MCF 10A (cell line): ENCODE results near the gene WDR45. TPM values are rescaled to one million over a fixed set of nuclear protein-coding genes. Genes with fewer than 3 reads are reported as not detected.

ENCODE experiments used
- BruUV-seq: library from RNA; stranded (reverse); fragments of 400-500 nt; replicated peaks from 2 replicates; lab custom pipeline; 2021; lab: Mats Ljungman, UMichigan
- CTCF ChIA-PET: fragments of 300-600 bp; sonication (Branson Sonifier 250); formaldehyde crosslinking; extraction: SDS; loops from one replicate; lab custom pipeline; 2021; ENCODE audit warnings: antibody characterized with exemption, inconsistent platforms; lab: Yijun Ruan, JAX
- POLR2A ChIA-PET: fragments of 300-600, 350-650 bp; sonication (Branson Sonifier 250); formaldehyde crosslinking; extraction: SDS; loops from one replicate; lab custom pipeline; 2020; ENCODE audit warnings: antibody characterized with exemption, inconsistent platforms; lab: Yijun Ruan, JAX
- DNase-seq: peaks from one replicate; pipeline ENCODE4 v3.0.0-alpha.2; 2018; ENCODE audit not compliant: unreplicated experiment
- H3K27ac Mint-ChIP-seq: one replicate; pipeline ENCODE4 v1.8.0; 2022; ENCODE audit warnings: mild to moderate bottlenecking, low read depth, mixed read lengths; ENCODE audit not compliant: unreplicated experiment
- H3K27me3 Mint-ChIP-seq: one replicate; pipeline ENCODE4 v1.8.0; 2022; ENCODE audit warnings: mixed read lengths; ENCODE audit not compliant: insufficient read depth, unreplicated experiment
- H3K36me3 Mint-ChIP-seq: one replicate; pipeline ENCODE4 v1.8.0; 2022; ENCODE audit warnings: mild to moderate bottlenecking, moderate library complexity, mixed read lengths; ENCODE audit not compliant: insufficient read depth, unreplicated experiment
- H3K4me1 Mint-ChIP-seq: one replicate; pipeline ENCODE4 v1.8.0; 2022; ENCODE audit warnings: mixed read lengths; ENCODE audit not compliant: insufficient read depth, unreplicated experiment
- H3K4me3 Mint-ChIP-seq: one replicate; pipeline ENCODE4 v1.8.0; 2022; ENCODE audit warnings: mild to moderate bottlenecking, moderate library complexity, mixed read lengths; ENCODE audit not compliant: unreplicated experiment
- H3K9me3 Mint-ChIP-seq: one replicate; pipeline ENCODE4 v1.8.0; 2022; ENCODE audit warnings: mixed read lengths; ENCODE audit not compliant: unreplicated experiment
- CTCF ChIP-seq: fragments of 200-600 bp; IDR thresholded peaks from one replicate; pipeline ENCODE4 v1.8.0; 2022; ENCODE audit warnings: antibody characterized with exemption, mild to moderate bottlenecking; ENCODE audit not compliant: unreplicated experiment
- intact Hi-C: fragments of 100-400 bp; cut with micrococcal nuclease; formaldehyde crosslinking; loops from 2 replicates; pipeline ENCODE4 v1.14.1; 2022
- total RNA-seq: library from RNA; stranded (reverse); gene quantifications from 2 replicates; pipeline ENCODE4 v1.2.3, GENCODE V29; 2022

Gene WDR45
- total RNA-seq, 1 experiment from 2014 or later: 93.0 TPM

GRCh38 chrX:49120091-49120490, 40.4 kb upstream of the WDR45 start:
- no peak for DNase-seq
- ChIA-PET CTCF (interaction anchor here (0.6 to 1.3 kb wide), 3 partner anchors 14 to 356 kb away, joined by 4 to 5 read pairs (median 4); no protein-coding TSS in a partner anchor), POLR2A (no interaction called here)
- intact Hi-C loops: loop anchor here (5.0 to 10.0 kb wide), 2 partner anchors 37 to 635 kb away; no protein-coding TSS in a partner anchor
- TF ChIP-seq CTCF: no peak
- H3K36me3 Mint-ChIP-seq: peaks cover 56% of the 10 kb centered on the region
- no peak overlapping the region for H3K4me3 Mint-ChIP-seq
- H3K9me3 Mint-ChIP-seq: no peaks in the 10 kb centered on the region
- H3K27ac Mint-ChIP-seq: no peak overlapping the region
- BruUV-seq: no TSS peak
- no peaks in the 10 kb centered on the region for H3K4me1 Mint-ChIP-seq
- no peaks in the 10 kb centered on the region for H3K27me3 Mint-ChIP-seq

- CTCF ChIA-PET: no interaction called here
- H3K4me3 Mint-ChIP-seq: no peak overlapping the region
- TF ChIP-seq CTCF: no peak
- H3K27ac Mint-ChIP-seq: no peak overlapping the region
- no peaks in the 10 kb centered on the region for H3K4me1 Mint-ChIP-seq
- intact Hi-C loops: no loop called here
- BruUV-seq: no TSS peak
- no peaks in the 10 kb centered on the region for H3K9me3 Mint-ChIP-seq
- POLR2A ChIA-PET: no interaction called here
- H3K27me3 Mint-ChIP-seq: no peaks in the 10 kb centered on the region
- peaks cover 81% of the 10 kb centered on the region for H3K36me3 Mint-ChIP-seq
- DNase-seq: no peak
These were observed 37.9 kb upstream of the WDR45 start for GRCh38 chrX:49117581-49117980.

GRCh38 chrX:49116716-49117115, 37.0 kb upstream of the WDR45 start:
- TF ChIP-seq CTCF: no peak
- no peaks in the 10 kb centered on the region for H3K9me3 Mint-ChIP-seq
- POLR2A ChIA-PET: interaction anchor here (1.0 kb wide), 1 partner anchor 69 kb away, joined by 3 read pairs; no protein-coding TSS in a partner anchor
- H3K27me3 Mint-ChIP-seq: no peaks in the 10 kb centered on the region
- peaks cover 77% of the 10 kb centered on the region for H3K36me3 Mint-ChIP-seq
- CTCF ChIA-PET: no interaction called here
- intact Hi-C loops: no loop called here
- H3K4me3 Mint-ChIP-seq: no peak overlapping the region
- no peak overlapping the region for H3K27ac Mint-ChIP-seq
- BruUV-seq: no TSS peak
- H3K4me1 Mint-ChIP-seq: no peaks in the 10 kb centered on the region
- DNase-seq: no peak

- H3K27ac Mint-ChIP-seq: no peak overlapping the region
- no peak for TF ChIP-seq CTCF
- no peaks in the 10 kb centered on the region for H3K9me3 Mint-ChIP-seq
- intact Hi-C loops: no loop called here
- ChIA-PET POLR2A (interaction anchor here (0.5 to 1.0 kb wide), 2 partner anchors 27 to 69 kb away, joined by 3 read pairs; no protein-coding TSS in a partner anchor), CTCF (no interaction called here)
- DNase-seq: no peak
- no peaks in the 10 kb centered on the region for H3K27me3 Mint-ChIP-seq
- peaks cover 73% of the 10 kb centered on the region for H3K36me3 Mint-ChIP-seq
- no peaks in the 10 kb centered on the region for H3K4me1 Mint-ChIP-seq
- no TSS peak for BruUV-seq
- H3K4me3 Mint-ChIP-seq: no peak overlapping the region
These were observed 36.4 kb upstream of the WDR45 start for GRCh38 chrX:49116076-49116475.
